ENCODE results near the gene LIN9.
"Not testable (repeated sequence)": the region's sequence is repeated elsewhere in the genome, so short reads cannot be mapped to it uniquely, and the experiment has no call there.

Gene LIN9

GRCh38 chr1:226223786-226224244, 85.1 kb downstream of the LIN9 start:
- no peak for DNase-seq (ENCODE audit: low read depth, low spot score)
- peak overlapping the region; percentile 9; the same call in 1 of the 2 replicates for H3K4me3 ChIP-seq (ENCODE audit: low read length)

GRCh38 chr1:226223157-226223785, 85.7 kb downstream of the LIN9 start, which contains the start of gene MIXL1:
Gene MIXL1 (plus strand): TSS chr1:226223664. CDS start chr1:226223682, 18 bp downstream.
- H3K4me3 ChIP-seq (ENCODE audit: low read length): peak within 1 kb of the TSS; percentile 20; the same call in 1 of the 2 replicates
- DNase-seq (ENCODE audit: low read depth, low spot score): no peak

GRCh38 chr1:226222686-226223085, 86.3 kb downstream of the LIN9 start:
- DNase-seq (ENCODE audit: low read depth, low spot score): no peak
- H3K4me3 ChIP-seq (ENCODE audit: low read length): no peak overlapping the region

GRCh38 chr1:226220473-226221189, 88.3 kb downstream of the LIN9 start:
- no peak overlapping the region for H3K4me3 ChIP-seq (ENCODE audit: low read length)
- DNase-seq (ENCODE audit: low read depth, low spot score): no peak

GRCh38 chr1:226217273-226217672, 91.7 kb downstream of the LIN9 start:
- DNase-seq (ENCODE audit: low read depth, low spot score): no peak
- H3K4me3 ChIP-seq (ENCODE audit: low read length): no peak overlapping the region

- no peak for DNase-seq (ENCODE audit: low read depth, low spot score)
- no peak overlapping the region for H3K4me3 ChIP-seq (ENCODE audit: low read length)
Measured at GRCh38 chr1:226216056-226216455, 92.9 kb downstream of the LIN9 start.

- no peak overlapping the region for H3K4me3 ChIP-seq (ENCODE audit: low read length)
- no peak for DNase-seq (ENCODE audit: low read depth, low spot score)
Measured at GRCh38 chr1:226215239-226215638, 93.7 kb downstream of the LIN9 start.

GRCh38 chr1:226212545-226212944, 96.4 kb downstream of the LIN9 start:
- DNase-seq (ENCODE audit: low read depth, low spot score): no peak
- H3K4me3 ChIP-seq (ENCODE audit: low read length): no peak overlapping the region

GRCh38 chr1:226211181-226211821, 97.7 kb downstream of the LIN9 start:
- H3K4me3 ChIP-seq (ENCODE audit: low read length): no peak overlapping the region
- DNase-seq (ENCODE audit: low read depth, low spot score): no peak

- DNase-seq (ENCODE audit: low read depth, low spot score): no peak
Measured at GRCh38 chr1:226210571-226211176, 98.3 kb downstream of the LIN9 start.

GRCh38 chr1:226209307-226210059, 99.5 kb downstream of the LIN9 start:
- DNase-seq (ENCODE audit: low read depth, low spot score): no peak
- no peak overlapping the region for H3K4me3 ChIP-seq (ENCODE audit: low read length)

More at GRCh38 chr1:226210571-226211176, 98.3 kb downstream of the LIN9 start:
- H3K4me3 ChIP-seq (ENCODE audit: low read length): no peak overlapping the region

- H3K4me3 ChIP-seq (ENCODE audit: low read length): no peak overlapping the region
- DNase-seq (ENCODE audit: low read depth, low spot score): no peak
Measured at GRCh38 chr1:226207048-226207447, 101.9 kb downstream of the LIN9 start.

- DNase-seq (ENCODE audit: low read depth, low spot score): no peak
- H3K4me3 ChIP-seq (ENCODE audit: low read length): no peak overlapping the region
Measured at GRCh38 chr1:226204198-226204597, 104.8 kb downstream of the LIN9 start.

GRCh38 chr1:226203655-226204054, 105.3 kb downstream of the LIN9 start:
- no peak overlapping the region for H3K4me3 ChIP-seq (ENCODE audit: low read length)
- DNase-seq (ENCODE audit: low read depth, low spot score): no peak

GRCh38 chr1:226203240-226203639, 105.7 kb downstream of the LIN9 start:
- no peak for DNase-seq (ENCODE audit: low read depth, low spot score)
- H3K4me3 ChIP-seq (ENCODE audit: low read length): no peak overlapping the region

- H3K4me3 ChIP-seq (ENCODE audit: low read length); DNase-seq (ENCODE audit: low read depth, low spot score): not testable (repeated sequence)
Measured at GRCh38 chr1:226202666-226203065, 106.3 kb downstream of the LIN9 start.

GRCh38 chr1:226202246-226202645, 106.7 kb downstream of the LIN9 start:
- no peak overlapping the region for H3K4me3 ChIP-seq (ENCODE audit: low read length)
- no peak for DNase-seq (ENCODE audit: low read depth, low spot score)

GRCh38 chr1:226201029-226201593, 107.9 kb downstream of the LIN9 start:
- H3K4me3 ChIP-seq (ENCODE audit: low read length): no peak overlapping the region
- DNase-seq (ENCODE audit: low read depth, low spot score): no peak

GRCh38 chr1:226199971-226200370, 109.0 kb downstream of the LIN9 start:
- H3K4me3 ChIP-seq (ENCODE audit: low read length): no peak overlapping the region

More at GRCh38 chr1:226199971-226200370, 109.0 kb downstream of the LIN9 start:
- DNase-seq (ENCODE audit: low read depth, low spot score): no peak
